Omental fat pad (tissue), 4 donors: Measurements from ENCODE around the gene GHR. TPM values are rescaled to one million over a fixed set of nuclear protein-coding genes. Genes with fewer than 3 reads are reported as not detected.

Experiments
- ATAC-seq: fragments of 150-250 bp; one replicate; pipeline ENCODE4 v1.9.1; 2016; ENCODE audit warnings: mild to moderate bottlenecking, moderate library complexity; ENCODE audit not compliant: low FRiP score
- DNase-seq: peaks from one replicate; pipeline ENCODE4 v3.0.0-alpha.2; 2019; ENCODE audit warnings: low spot score
- CTCF ChIP-seq, 3 donors: fragments of 450-650 bp; IDR thresholded peaks; one replicate each; pipeline ENCODE4 v1.5.1; 2016 to 2017; ENCODE audit warnings: antibody characterized with exemption in 3 of 3, mild to moderate bottlenecking in 3 of 3, moderate library complexity in 2 of 3
- total RNA-seq, 4 donors: library from RNA; depleted of rRNA; stranded (reverse); fragments of >200 nt; gene quantifications; one replicate each; pipeline ENCODE4 v1.1.0, GENCODE V29; 2016

Gene GHR
- total RNA-seq, 4 donors from 2014 or later, result 83.2 to 226 (median 133) TPM

- no peak for DNase-seq
- no peak for ATAC-seq
- no peak for TF ChIP-seq CTCF (IDR thresholded peaks at IDR 0.05)
Observed at GRCh38 chr5:42620579-42621216, 197.5 kb downstream of the GHR start.

- DNase-seq (no peak), ATAC-seq (no peak)
- TF ChIP-seq CTCF (IDR thresholded peaks at IDR 0.05), result no peak
Observed at GRCh38 chr5:42621242-42621641, 198.0 kb downstream of the GHR start.

GRCh38 chr5:42621662-42622061, 198.4 kb downstream of the GHR start:
- ATAC-seq, result no peak
- no peak for DNase-seq
- no peak for TF ChIP-seq CTCF (IDR thresholded peaks at IDR 0.05)

- DNase-seq (no peak), ATAC-seq (no peak)
- TF ChIP-seq CTCF (IDR thresholded peaks at IDR 0.05), result no peak
Observed at GRCh38 chr5:42624912-42625311, 201.7 kb downstream of the GHR start.

GRCh38 chr5:42626462-42626861, 203.2 kb downstream of the GHR start:
- DNase-seq (no peak), ATAC-seq (no peak)
- TF ChIP-seq CTCF (IDR thresholded peaks at IDR 0.05), result no peak

- DNase-seq (no peak), ATAC-seq (no peak)
- no peak for TF ChIP-seq CTCF (IDR thresholded peaks at IDR 0.05)
Observed at GRCh38 chr5:42628821-42629220, 205.6 kb downstream of the GHR start.

- ATAC-seq, result no peak
- no peak for TF ChIP-seq CTCF (IDR thresholded peaks at IDR 0.05)
- DNase-seq, result no peak
Observed at GRCh38 chr5:42629284-42629683, 206.0 kb downstream of the GHR start.
